GM12878 (cell line): ENCODE data around the gene MAP4K2. TPM values are rescaled to one million over a fixed set of nuclear protein-coding genes. Genes with fewer than 3 reads are reported as not detected.

Experiments
- ATAC-seq: fragments of 200-7000 bp; cut with Tn5 transposase; 3 replicates; pipeline ENCODE4 v1.9.1; 2020; ENCODE audit warnings: mild to moderate bottlenecking, moderate library complexity
- BruUV-seq: library from RNA; stranded (reverse); fragments of 400-500 nt; replicated peaks from 2 replicates; lab custom pipeline; 2021; lab: Mats Ljungman, UMichigan
- CTCF ChIA-PET: fragments of 300-600 bp; sonication (Branson Sonifier 250); formaldehyde crosslinking; extraction: SDS; loops from one replicate; lab custom pipeline; 2021; ENCODE audit warnings: inconsistent platforms; lab: Yijun Ruan, JAX
- POLR2A ChIA-PET: fragments of 350-600 bp; formaldehyde crosslinking; extraction: SDS; loops from one replicate; lab custom pipeline; 2021; ENCODE audit warnings: inconsistent platforms; lab: Charles Lee
- RAD21 ChIA-PET: fragments of 300-600 bp; sonication (Branson Sonifier 250); formaldehyde crosslinking; loops from one replicate; lab custom pipeline; 2023; ENCODE audit warnings: antibody characterized with exemption; ENCODE audit not compliant: unreplicated experiment; lab: Charles Lee
- SMC1A ChIA-PET: fragments of 300-600 bp; sonication (Branson Sonifier 250); formaldehyde crosslinking; loops from one replicate; lab custom pipeline; 2023; ENCODE audit not compliant: unreplicated experiment, uncharacterized antibody; lab: Charles Lee
- DNase-seq: peaks from one replicate; pipeline ENCODE4 v3.0.0-alpha.2; 2011; ENCODE audit warnings: low read depth, low spot score
- FAIRE-seq: peaks from 3 replicates; lab custom pipeline; 2011; peaks lifted over from hg19 to GRCh38; lab: Jason Lieb, UNC
- H2AFZ ChIP-seq: 2 replicates; pipeline ENCODE4 v1.6.0; 2011; ENCODE audit warnings: low read depth, low read length, control low read depth; ENCODE audit not compliant: control insufficient read depth
- H3K27ac ChIP-seq: 2 replicates; pipeline ENCODE4 v1.5.1; 2011; ENCODE audit warnings: control low read depth; ENCODE audit not compliant: control insufficient read depth, insufficient read depth
- H3K27me3 ChIP-seq, 2 experiments: replicated peaks in 1 of 2; 2 replicates each; pipeline versions ENCODE4 v1.6.0 to v1.6.1; 2011; ENCODE audit warnings: low read length in 1 of 2; ENCODE audit not compliant: control insufficient read depth in 2 of 2, insufficient read depth in 2 of 2
- H3K36me3 ChIP-seq, 2 experiments: 2 replicates each; pipeline ENCODE4 v1.5.1; 2011; ENCODE audit warnings: low read length in 1 of 2; ENCODE audit not compliant: control insufficient read depth in 2 of 2, insufficient read depth in 2 of 2
- H3K4me1 ChIP-seq: 2 replicates; pipeline ENCODE4 v1.6.1; 2011; ENCODE audit warnings: mild to moderate bottlenecking, low read length, moderate library complexity, mixed read lengths; ENCODE audit not compliant: control insufficient read depth, insufficient read depth
- H3K4me2 ChIP-seq: 2 replicates; pipeline ENCODE4 v1.6.0; 2011; ENCODE audit warnings: control low read depth; ENCODE audit not compliant: control insufficient read depth, insufficient read depth
- H3K4me3 ChIP-seq: fragments of 200-600 bp; sonication (generic); 2 replicates; pipeline ENCODE4 v1.5.1; 2016
- H3K79me2 ChIP-seq: 2 replicates; pipeline ENCODE4 v1.6.0; 2011; ENCODE audit warnings: low read length; ENCODE audit not compliant: control insufficient read depth, insufficient read depth
- H3K9ac ChIP-seq: 2 replicates; pipeline ENCODE4 v1.8.0; 2011; ENCODE audit warnings: low read length, control low read depth, mixed read lengths; ENCODE audit not compliant: control insufficient read depth, insufficient read depth
- H3K9me3 ChIP-seq: replicated peaks from 3 replicates; pipeline ENCODE4 v1.5.1; 2011; ENCODE audit warnings: mild to moderate bottlenecking, low read length; ENCODE audit not compliant: control insufficient read depth, insufficient read depth
- H4K20me1 ChIP-seq: 2 replicates; pipeline ENCODE4 v1.6.0; 2011; ENCODE audit not compliant: control insufficient read depth, insufficient read depth
- MEF2B ChIP-seq: fragments of 450-650 bp; IDR thresholded peaks from 2 replicates; pipeline ENCODE4 v1.6.1; 2018; ENCODE audit warnings: mild to moderate bottlenecking, moderate library complexity; ENCODE audit not compliant: partially characterized antibody, poor library complexity, severe bottlenecking
- POLR2AphosphoS5 ChIP-seq: IDR thresholded peaks from 2 replicates; pipeline ENCODE4 v1.6.1; 2011; ENCODE audit warnings: mild to moderate bottlenecking, low read length, inconsistent platforms
- SIN3A ChIP-seq: IDR thresholded peaks from 2 replicates; pipeline ENCODE4 v1.6.1; 2012; ENCODE audit warnings: low read depth, low read length, improper control_type of control experiment
- TAF1 ChIP-seq: IDR thresholded peaks from 2 replicates; pipeline ENCODE4 v1.6.1; 2011; ENCODE audit warnings: mild to moderate bottlenecking, low read depth, low read length, borderline replicate concordance
- WGBS: methylation state at CpG from one replicate; pipeline ENCODE4 v1.1.6; 2016; ENCODE audit warnings: low lambda C conversion rate; ENCODE audit not compliant: insufficient replicate concordance, insufficient coverage; ENCODE audit errors: missing lambda C conversion rate; 5-methylcytosine and 5-hydroxymethylcytosine counted together
- in situ Hi-C: fragments of 300-500 bp; cut with MboI; formaldehyde crosslinking; loops from 9 replicates; pipeline ENCODE4 v1.14.3; 2018; ENCODE audit warnings: mixed read lengths
- intact Hi-C: fragments of 100-400 bp; cut with micrococcal nuclease; formaldehyde crosslinking; loops from one replicate; pipeline ENCODE4 v1.14.2; 2022; ENCODE audit not compliant: unreplicated experiment
- polyA plus RNA-seq, 11 experiments: library from polyadenylated mRNA; depleted of rRNA in 4 of 11; unstranded in 6 of 11; stranded (reverse) in 5 of 11; fragments of >200 nt; fragmentation: Nextera tagmentation in 4 of 11; fragmentation: Illumina TruSeq in 1 of 11; extraction: Ambion mirVana in 4 of 11; extraction: Trizol in 1 of 11; gene quantifications; 1 replicate in 1 of 11; 2 replicates in 10 of 11; pipeline versions ENCODE4 v1.2.1 to v1.2.3, GENCODE V29; 2011 to 2016; ENCODE audit warnings: inconsistent platforms in 2 of 11, missing spikeins in 2 of 11, low read depth in 1 of 11
- total RNA-seq, 4 experiments: library from RNA; depleted of rRNA in 3 of 4; stranded (reverse); fragments of >200 nt in 3 of 4; fragmentation: Illumina TruSeq in 1 of 4; extraction: Trizol in 1 of 4; gene quantifications; 2 replicates each; pipeline versions ENCODE4 v1.2.1 to v1.2.3, GENCODE V29; 2013 to 2021

Gene MAP4K2
- total and polyA plus RNA-seq, 10 of the 15 experiments (the other 5 are each of a cell fraction or from before 2014, with no cell fraction given), result 0.98 to 78.1 (median 48.9) TPM

DNA sequence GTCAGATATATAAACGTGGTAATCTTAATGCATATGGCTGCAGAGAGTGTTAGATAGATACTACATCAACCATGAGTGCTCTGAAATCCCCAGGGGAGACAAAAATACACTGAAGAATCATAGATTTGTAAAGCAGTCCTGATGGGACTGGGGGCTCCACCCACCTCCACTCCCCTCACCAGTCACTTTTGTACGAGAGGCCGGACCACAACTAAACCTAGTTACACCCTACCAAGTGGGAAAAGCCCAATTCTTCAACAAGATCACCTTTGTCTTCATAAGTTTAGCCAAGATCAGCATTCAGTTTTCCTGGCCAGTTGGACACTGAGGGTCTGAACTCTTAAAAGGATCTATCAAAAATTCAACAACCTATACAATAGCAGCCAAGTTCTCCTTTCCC, 26.1 kb downstream of the MAP4K2 start:
- ChIA-PET CTCF (interaction anchor here (1.4 to 3.3 kb wide), 5 partner anchors 8 to 88 kb away, joined by 3 to 18 read pairs (median 7); partner anchors contain the start of gene RASGRP2), POLR2A (interaction anchor here (0.6 to 2.0 kb wide), 6 partner anchors 13 to 103 kb away, joined by 3 to 5 read pairs (median 3); no protein-coding TSS in a partner anchor), SMC1A (interaction anchor here (1.0 to 2.2 kb wide), 5 partner anchors 8 to 34 kb away, joined by 3 to 8 read pairs (median 5); partner anchors contain the start of genes PYGM and RASGRP2), RAD21 (interaction anchor here (1.8 kb wide), 1 partner anchor 127 kb away, joined by 4 read pairs; no protein-coding TSS in a partner anchor)
- H4K20me1 ChIP-seq, result peaks cover 16% of the 10 kb centered on the region
- H3K9me3 ChIP-seq, result no peaks in the 10 kb centered on the region; the same call in 2 of the 3 replicates
- peaks cover 50% of the 10 kb centered on the region for H3K79me2 ChIP-seq
- no TSS peak for BruUV-seq
- FAIRE-seq, result no peak
- TF ChIP-seq MEF2B, result peak; percentile 23
- TF ChIP-seq TAF1, result no peak
- 0 out of 2 replicates have a peak, but pooled peaks have one; percentile 53 for TF ChIP-seq POLR2AphosphoS5
- H3K4me2 ChIP-seq, result peak overlapping the region; percentile 96
- H3K36me3 ChIP-seq, result peaks cover 7 to 37% of the 10 kb centered on the region in 2 experiments
- no peak overlapping the region for H2AFZ ChIP-seq
- 0% methylated on average over 3 of the region's 3 CpGs for WGBS
- no peaks in the 10 kb centered on the region for H3K27me3 ChIP-seq
- peak overlapping the region; percentile 86 for H3K9ac ChIP-seq
- in situ Hi-C loops (no loop called here), intact Hi-C loops (loop anchor here (10.0 kb wide), 1 partner anchor 338 kb away; the partner anchor contains the start of genes TM7SF2 and ZNHIT2)
- peak overlapping the region; percentile 66 for H3K4me3 ChIP-seq
- ATAC-seq, result no peak
- H3K27ac ChIP-seq, result peak overlapping the region; percentile 35
- H3K4me1 ChIP-seq, result peaks cover 29% of the 10 kb centered on the region
- DNase-seq, result no peak

DNA sequence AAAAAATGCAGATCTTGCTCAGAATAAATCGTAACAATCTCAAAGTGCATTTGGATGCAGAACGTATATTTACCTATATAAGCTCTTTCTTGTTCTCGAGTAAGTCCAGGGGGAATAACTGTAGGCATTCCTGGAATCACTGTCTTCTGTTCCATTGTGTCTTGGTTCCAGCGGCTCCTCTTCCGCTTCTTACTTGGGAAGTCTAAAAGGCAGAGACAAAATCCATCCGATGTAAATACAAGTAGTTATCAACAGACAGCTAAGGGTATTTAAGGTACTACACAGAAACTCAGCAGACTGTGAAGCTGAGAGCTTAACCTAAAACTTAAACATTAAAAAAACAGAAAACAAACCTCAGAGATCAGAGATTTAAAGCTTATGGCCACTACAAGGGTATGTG, 26.6 kb downstream of the MAP4K2 start:
- Histone ChIP-seq H3K9ac (peak overlapping the region; percentile 86), H3K4me3 (peak overlapping the region; percentile 66), H2AFZ (no peak overlapping the region), H3K27ac (no peak overlapping the region)
- WGBS, result 17% methylated on average over 6 of the region's 6 CpGs
- SMC1A ChIA-PET, result interaction anchor here (1.0 to 2.2 kb wide), 5 partner anchors 9 to 35 kb away, joined by 3 to 8 read pairs (median 5); partner anchors contain the start of genes PYGM and RASGRP2
- FAIRE-seq, result no peak
- CTCF ChIA-PET, result interaction anchor here (0.6 to 2.4 kb wide), 8 partner anchors 9 to 87 kb away, joined by 3 to 9 read pairs (median 4); partner anchors contain the start of gene RASGRP2
- RAD21 ChIA-PET, result interaction anchor here (1.8 to 2.1 kb wide), 2 partner anchors 88 to 126 kb away, joined by 4 to 5 read pairs; no protein-coding TSS in a partner anchor
- no peak for TF ChIP-seq SIN3A
- TF ChIP-seq, all 136 proteins: peak for 0
- DNase-seq (no peak), ATAC-seq (no peak)
- Histone ChIP-seq H3K27me3 (no peaks in the 10 kb centered on the region), H3K4me2 (peak overlapping the region; percentile 96), H3K36me3 (peaks cover 7 to 39% of the 10 kb centered on the region in 2 experiments), H3K9me3 (no peaks in the 10 kb centered on the region; the same call in 2 of the 3 replicates), H3K79me2 (peaks cover 54% of the 10 kb centered on the region), H3K4me1 (peaks cover 32% of the 10 kb centered on the region), H4K20me1 (peaks cover 19% of the 10 kb centered on the region)
- BruUV-seq, result no TSS peak
- in situ Hi-C loops, result no loop called here
- POLR2A ChIA-PET, result interaction anchor here (0.7 to 2.0 kb wide), 5 partner anchors 13 to 37 kb away, joined by 3 to 5 read pairs (median 3); no protein-coding TSS in a partner anchor
- intact Hi-C loops, result loop anchor here (10.0 kb wide), 1 partner anchor 338 kb away; the partner anchor contains the start of genes TM7SF2 and ZNHIT2
